ENCODE results near the gene TEDC2.
"Not testable (repeated sequence)": the region's sequence is repeated elsewhere in the genome, so short reads cannot be mapped to it uniquely, and the experiment has no call there.

GRCh38 chr16:2435236-2435635 is 24.7 kb upstream of the TEDC2 start:
- not testable (repeated sequence) for TF ChIP-seq POLR2AphosphoS5 (IDR thresholded peaks at IDR 0.05); CTCF (IDR thresholded peaks at IDR 0.05); POLR2A (IDR thresholded peaks at IDR 0.05; ENCODE audit: low read depth)

All from esophagus muscularis mucosa (tissue), 3 donors.